ENCODE measurements around the gene MIB1.
"Not testable (repeated sequence)": the region's sequence is repeated elsewhere in the genome, so short reads cannot be mapped to it uniquely, and the experiment has no call there.

MIB1 gene

GRCh38 chr18:21745231-21745630 is 4.6 kb downstream of the MIB1 start:
- no peak for DNase-seq

- no peak for DNase-seq
Measured at GRCh38 chr18:21747268-21747667, 6.7 kb downstream of the MIB1 start.

GRCh38 chr18:21747764-21748693 is 7.4 kb downstream of the MIB1 start:
- DNase-seq, result no peak

GRCh38 chr18:21757833-21758232 is 17.2 kb downstream of the MIB1 start:
- DNase-seq, result no peak

GRCh38 chr18:21759836-21760235 is 19.2 kb downstream of the MIB1 start:
- DNase-seq, result no peak

- no peak for DNase-seq
Measured at GRCh38 chr18:21760321-21760720, 19.7 kb downstream of the MIB1 start.

- no peak for DNase-seq
Measured at GRCh38 chr18:21761471-21762115, 21.0 kb downstream of the MIB1 start.

- no peak for DNase-seq
Measured at GRCh38 chr18:21762181-21762772, 21.7 kb downstream of the MIB1 start.

GRCh38 chr18:21763846-21764646 is 23.5 kb downstream of the MIB1 start:
- DNase-seq, result no peak

- no peak for DNase-seq
Measured at GRCh38 chr18:21769206-21769605, 28.6 kb downstream of the MIB1 start.

GRCh38 chr18:21774722-21775121 is 34.1 kb downstream of the MIB1 start:
- DNase-seq, result no peak

- DNase-seq, result no peak
Measured at GRCh38 chr18:21777814-21778213, 37.2 kb downstream of the MIB1 start.

GRCh38 chr18:21786526-21786925 is 45.9 kb downstream of the MIB1 start:
- DNase-seq, result no peak

GRCh38 chr18:21796089-21796488 is 55.5 kb downstream of the MIB1 start:
- DNase-seq, result not testable (repeated sequence)

- no peak for DNase-seq
Measured at GRCh38 chr18:21798126-21798525, 57.5 kb downstream of the MIB1 start.

GRCh38 chr18:21799721-21800120 is 59.1 kb downstream of the MIB1 start:
- DNase-seq, result no peak

- DNase-seq, result no peak
Measured at GRCh38 chr18:21803495-21803894, 62.9 kb downstream of the MIB1 start.

GRCh38 chr18:21805771-21806366 is 65.3 kb downstream of the MIB1 start:
- no peak for DNase-seq

GRCh38 chr18:21808185-21808584 is 67.6 kb downstream of the MIB1 start:
- no peak for DNase-seq

- no peak for DNase-seq
Measured at GRCh38 chr18:21809725-21810124, 69.1 kb downstream of the MIB1 start.

- DNase-seq, result no peak
Measured at GRCh38 chr18:21815101-21815500, 74.5 kb downstream of the MIB1 start.

- no peak for DNase-seq
Measured at GRCh38 chr18:21820033-21820810, 79.6 kb downstream of the MIB1 start.

Measured in activated naive CD4-positive, alpha-beta T cell treated with anti-CD3 and anti-CD28 coated beads, Interleukin-2, amount 50 U/mL, for 16 hours (primary cell).